ENCODE results near the gene SNX18. TPM values are rescaled to one million over a fixed set of nuclear protein-coding genes. Genes with fewer than 3 reads are reported as not detected.

SNX18 gene
- total and polyA plus RNA-seq, 2 of the 4 experiments (the other 2 are of a cell fraction): 31.2 to 50.0 TPM

DNA sequence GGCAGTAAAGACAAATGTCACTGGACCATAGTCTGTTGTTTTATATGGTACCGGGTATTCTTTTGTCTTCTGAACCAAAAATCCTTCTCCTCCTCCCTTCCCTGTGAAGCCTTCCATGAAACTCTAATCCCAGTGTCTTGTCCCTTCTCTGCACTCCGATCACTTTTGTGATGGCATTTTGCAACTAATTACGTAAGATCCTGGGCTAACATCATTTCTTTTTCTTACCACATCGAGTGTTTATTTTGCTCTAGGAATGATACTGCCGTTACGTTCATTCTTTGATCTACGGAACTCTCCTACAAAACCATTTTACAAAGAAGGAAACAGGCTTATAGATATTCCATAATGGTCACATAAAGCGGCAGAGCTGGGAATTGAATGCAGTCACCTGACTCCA is 33.7 kb downstream of the SNX18 start:
- no peak overlapping the region for H3K56ac ChIP-seq (ENCODE audit: extremely low read depth, insufficient read depth, low read length)
- DNase-seq: no peak
- H3K4ac ChIP-seq (ENCODE audit: low read depth, low read length): no peak overlapping the region
- no peak overlapping the region for H3K23ac ChIP-seq (ENCODE audit: low read depth, low read length)
- in situ Hi-C loops (cut with MboI; ENCODE audit: low sequenced_read_pairs) (no loop called here), dilution Hi-C loops (cut with HindIII; ENCODE audit: low sequenced_read_pairs, unreplicated experiment) (no loop called here), intact Hi-C loops (cut with micrococcal nuclease) (no loop called here)
- no peak overlapping the region for H2BK5ac ChIP-seq (ENCODE audit: low read depth, low read length, poor library complexity, severe bottlenecking)
- no peaks in the 10 kb centered on the region for H3K27me3 ChIP-seq (ENCODE audit: control insufficient read depth, insufficient read depth, low read length)
- no peak overlapping the region for H3K4me3 ChIP-seq (ENCODE audit: insufficient read depth, low read depth, low read length)
- peaks cover 30% of the 10 kb centered on the region for H3K9me1 ChIP-seq (ENCODE audit: insufficient read depth, low read length)
- peaks cover 9% of the 10 kb centered on the region for H3K4me1 ChIP-seq (ENCODE audit: control insufficient read depth, insufficient read depth, low read length)
- no peak overlapping the region for H3K27ac ChIP-seq (ENCODE audit: insufficient read depth, low read length)
- 91% methylated on average over 2 of the region's 8 CpGs; no CpG with 5 or more reads in 1 of the 2 experiments for WGBS, 2 experiments (ENCODE audit: extremely low coverage in 2 of 2, insufficient read length in 1 of 2)
- no peak overlapping the region for H2BK20ac ChIP-seq (ENCODE audit: low read depth, low read length)
- TF ChIP-seq CEBPB (IDR thresholded peaks at IDR 0.05; ENCODE audit: low read depth, low read length) (peak; percentile 35; the same call in 1 of the 2 replicates), SMC3 (IDR thresholded peaks at IDR 0.05; ENCODE audit: low read depth, low read length) (no peak)
- H4K20me1 ChIP-seq (ENCODE audit: insufficient read depth, low read length): peaks cover 36% of the 10 kb centered on the region
- H4K91ac ChIP-seq (ENCODE audit: insufficient read depth, low read depth, low read length): no peak overlapping the region
- peaks cover 39 to 83% of the 10 kb centered on the region in 2 experiments for H3K79me1 ChIP-seq (ENCODE audit: low read depth in 1 of 2, low read length in 2 of 2)
- CTCF ChIA-PET: interaction anchor here (0.6 kb wide), 1 partner anchor 15 kb away, joined by 3 read pairs; no protein-coding TSS in a partner anchor
- POLR2A ChIA-PET (ENCODE audit: unreplicated experiment): interaction anchor here (0.6 kb wide), 1 partner anchor 148 kb away, joined by 3 read pairs; no protein-coding TSS in a partner anchor
- H2BK120ac ChIP-seq (ENCODE audit: low read depth, low read length): no peak overlapping the region
- no peak overlapping the region for H4K8ac ChIP-seq (ENCODE audit: low read depth in 2 of 2, low read length in 2 of 2)
- no peak overlapping the region for H2BK15ac ChIP-seq (ENCODE audit: low read depth, low read length)
- no peak for ATAC-seq (ENCODE audit: low read depth)
- H3K4me2 ChIP-seq (ENCODE audit: low read depth, low read length): no peak overlapping the region
- H3K9ac ChIP-seq (ENCODE audit: low read depth, low read length): no peak overlapping the region
- H2AFZ ChIP-seq (replicated peaks; ENCODE audit: low read length, poor library complexity): no peak overlapping the region
- H2AK9ac ChIP-seq (replicated peaks; ENCODE audit: low read depth, low read length, poor library complexity): no peak overlapping the region
- no peak overlapping the region for H2AK5ac ChIP-seq (ENCODE audit: low read depth, low read length)
- no TSS peak for BruUV-seq (replicated peaks)
- H3K36me3 ChIP-seq (ENCODE audit: control insufficient read depth, insufficient read depth, low read length): peaks cover 45% of the 10 kb centered on the region
- no peaks in the 10 kb centered on the region for H3K9me3 ChIP-seq (ENCODE audit: control insufficient read depth, insufficient read depth, low read length)
- H3K18ac ChIP-seq (ENCODE audit: low read depth, low read length): no peak overlapping the region
- no peak overlapping the region for H4K5ac ChIP-seq (ENCODE audit: low read depth, low read length)
- H3K14ac ChIP-seq (replicated peaks; ENCODE audit: low read depth, low read length): no peak overlapping the region
